Ishikawa (cell line): ENCODE results near the gene ZNF302.

Source experiments
- CEBPB ChIP-seq: IDR thresholded peaks from 2 replicates; pipeline ENCODE4 v1.6.1; 2012
- CREB1 ChIP-seq: IDR thresholded peaks from 2 replicates; pipeline ENCODE4 v1.6.1; 2012; ENCODE audit warnings: low read depth
- EGR1 ChIP-seq: IDR thresholded peaks from 2 replicates; pipeline ENCODE4 v1.6.1; 2012
- EP300 ChIP-seq: IDR thresholded peaks from 2 replicates; pipeline ENCODE4 v1.6.1; 2012; ENCODE audit warnings: borderline replicate concordance
- FOXM1 ChIP-seq: IDR thresholded peaks from 2 replicates; pipeline ENCODE4 v1.6.1; 2012; ENCODE audit warnings: low read depth, borderline replicate concordance
- MAX ChIP-seq: IDR thresholded peaks from 2 replicates; pipeline ENCODE4 v1.6.1; 2012
- NFIC ChIP-seq: IDR thresholded peaks from 2 replicates; pipeline ENCODE4 v1.6.1; 2012
- RAD21 ChIP-seq: IDR thresholded peaks from 2 replicates; pipeline ENCODE4 v1.6.1; 2012; ENCODE audit warnings: low read depth
- REST ChIP-seq: IDR thresholded peaks from 2 replicates; pipeline ENCODE4 v1.6.1; 2012; ENCODE audit warnings: low read depth, mild to moderate bottlenecking
- TAF1 ChIP-seq: IDR thresholded peaks from 2 replicates; pipeline ENCODE4 v1.6.1; 2012; ENCODE audit warnings: low read depth, mild to moderate bottlenecking
- TCF12 ChIP-seq: IDR thresholded peaks from 2 replicates; pipeline ENCODE4 v1.6.1; 2012; ENCODE audit warnings: low read depth
- TEAD4 ChIP-seq: IDR thresholded peaks from 2 replicates; pipeline ENCODE4 v1.6.1; 2012
- YY1 ChIP-seq: IDR thresholded peaks from 2 replicates; pipeline ENCODE4 v1.6.1; 2012; ENCODE audit warnings: low read depth
- ZBTB7A ChIP-seq: IDR thresholded peaks from 2 replicates; pipeline ENCODE4 v1.6.1; 2012; ENCODE audit warnings: low read depth
- TF ChIP-seq, protein P1 (sequence below): IDR thresholded peaks from 2 replicates; pipeline ENCODE4 v1.6.1; 2012

ZNF302 gene

DNA sequence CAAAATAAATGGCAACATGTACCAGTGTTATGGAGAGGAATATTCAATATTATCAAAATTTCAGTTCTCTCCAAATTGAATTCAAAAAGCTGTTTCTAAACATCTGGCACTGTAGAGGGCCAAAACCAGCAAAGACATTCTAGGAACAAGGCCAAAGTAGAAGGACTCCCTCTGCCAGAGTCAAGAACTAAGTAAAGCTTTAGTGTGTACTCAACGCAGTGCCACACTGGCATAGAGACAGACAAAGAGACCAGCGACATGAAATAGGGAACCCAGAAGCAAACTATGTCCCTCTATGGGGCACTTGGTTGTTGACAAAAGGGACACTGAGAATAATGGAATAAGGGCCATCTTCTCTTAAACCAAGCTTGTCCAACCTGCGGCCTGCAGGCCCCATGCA is 16.1 kb upstream of the ZNF302 start:
- TF ChIP-seq TEAD4 (no peak), REST (no peak), CEBPB (no peak), RAD21 (no peak), NFIC (no peak), EP300 (no peak), MAX (no peak), TCF12 (no peak), TAF1 (no peak), ZBTB7A (no peak), CREB1 (no peak), FOXM1 (no peak), EGR1 (no peak), YY1 (no peak)
- TF ChIP-seq, protein P1, sequence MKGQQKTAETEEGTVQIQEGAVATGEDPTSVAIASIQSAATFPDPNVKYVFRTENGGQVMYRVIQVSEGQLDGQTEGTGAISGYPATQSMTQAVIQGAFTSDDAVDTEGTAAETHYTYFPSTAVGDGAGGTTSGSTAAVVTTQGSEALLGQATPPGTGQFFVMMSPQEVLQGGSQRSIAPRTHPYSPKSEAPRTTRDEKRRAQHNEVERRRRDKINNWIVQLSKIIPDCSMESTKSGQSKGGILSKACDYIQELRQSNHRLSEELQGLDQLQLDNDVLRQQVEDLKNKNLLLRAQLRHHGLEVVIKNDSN: no peak

DNA sequence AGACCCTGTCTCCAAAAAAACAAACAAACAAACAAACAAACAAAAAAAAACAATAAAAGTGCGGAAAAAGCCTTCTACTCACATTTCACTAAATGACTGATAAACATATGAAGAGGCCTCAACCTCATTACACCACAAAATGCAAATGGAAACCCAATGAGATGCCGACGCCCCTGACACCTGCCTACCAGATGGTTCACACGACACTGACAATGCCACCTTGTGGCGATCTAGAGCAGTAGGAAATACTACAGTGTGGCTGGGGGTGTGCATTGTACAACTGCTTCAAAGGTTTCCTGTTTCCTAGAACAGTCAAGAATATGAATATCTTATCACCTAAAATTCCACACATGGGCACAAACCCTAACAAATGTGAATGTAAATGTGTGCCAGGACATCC is 14.6 kb upstream of the ZNF302 start:
- TF ChIP-seq TCF12 (no peak), RAD21 (peak; percentile 41; the same call in 1 of the 2 replicates), MAX (peak; percentile 36; the same call in 1 of the 2 replicates)

GRCh38 chr19:34664168-34664567 is 13.3 kb upstream of the ZNF302 start:
- TF ChIP-seq REST: peak; percentile 41
- no peak for TF ChIP-seq TEAD4

GRCh38 chr19:34664870-34665269 is 12.6 kb upstream of the ZNF302 start:
- no peak for TF ChIP-seq RAD21

GRCh38 chr19:34666200-34666957 is 11.1 kb upstream of the ZNF302 start:
- TF ChIP-seq MAX (no peak), RAD21 (no peak), YY1 (no peak), EGR1 (no peak), EP300 (no peak), CEBPB (no peak)

- TF ChIP-seq ZBTB7A: no peak
- no peak for TF ChIP-seq TAF1
- no peak for TF ChIP-seq EP300
- no peak for TF ChIP-seq CREB1
- no peak for TF ChIP-seq NFIC
- TF ChIP-seq CEBPB: no peak
- no peak for TF ChIP-seq TCF12
- no peak for TF ChIP-seq YY1
- no peak for TF ChIP-seq FOXM1
- no peak for TF ChIP-seq RAD21
- TF ChIP-seq TEAD4: no peak
- TF ChIP-seq EGR1: no peak
- no peak for TF ChIP-seq REST
Observed at GRCh38 chr19:34666958-34667265, 10.6 kb upstream of the ZNF302 start.
